ENCODE measurements around the gene MYOD1.

Gene MYOD1

DNA sequence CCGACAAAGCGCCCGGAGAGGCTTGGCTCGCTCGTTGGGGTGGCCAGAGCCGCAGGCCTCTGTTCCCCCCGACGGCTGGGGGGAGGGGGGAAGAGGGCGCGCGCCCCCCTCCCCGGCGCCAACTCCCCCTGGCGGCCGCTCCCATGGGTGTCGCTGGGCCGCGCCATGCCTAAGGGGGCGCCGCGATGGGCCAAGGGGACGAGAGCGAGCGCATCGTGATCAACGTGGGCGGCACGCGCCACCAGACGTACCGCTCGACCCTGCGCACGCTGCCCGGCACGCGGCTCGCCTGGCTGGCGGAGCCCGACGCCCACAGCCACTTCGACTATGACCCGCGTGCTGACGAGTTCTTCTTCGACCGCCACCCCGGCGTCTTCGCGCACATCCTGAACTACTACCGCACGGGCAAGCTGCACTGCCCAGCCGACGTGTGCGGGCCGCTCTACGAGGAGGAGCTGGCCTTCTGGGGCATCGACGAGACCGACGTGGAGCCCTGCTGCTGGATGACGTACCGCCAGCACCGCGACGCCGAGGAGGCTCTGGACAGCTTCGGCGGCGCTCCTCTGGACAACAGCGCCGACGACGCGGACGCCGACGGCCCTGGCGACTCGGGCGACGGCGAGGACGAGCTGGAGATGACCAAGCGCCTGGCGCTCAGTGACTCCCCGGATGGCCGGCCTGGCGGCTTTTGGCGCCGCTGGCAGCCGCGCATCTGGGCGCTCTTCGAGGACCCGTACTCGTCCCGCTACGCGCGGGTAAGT is 16.6 kb downstream of the MYOD1 start:
- no peak for DNase-seq

DNA sequence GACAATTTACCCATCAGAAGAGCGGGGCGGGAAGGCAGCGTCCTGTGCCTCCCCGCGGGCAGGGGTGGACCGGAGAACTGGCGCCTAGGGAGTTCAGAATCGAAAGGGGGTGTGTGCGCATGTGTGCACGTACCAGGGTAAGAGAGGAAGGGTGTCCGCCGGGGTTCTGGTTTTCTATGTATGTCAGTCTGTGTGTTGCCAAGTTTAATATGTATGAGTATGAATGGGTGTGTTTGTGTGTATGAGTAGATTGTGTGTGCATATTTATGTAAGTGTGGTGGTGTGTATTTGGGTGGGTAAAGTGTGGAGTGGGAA is 17.2 kb downstream of the MYOD1 start:
- DNase-seq = no peak

DNA sequence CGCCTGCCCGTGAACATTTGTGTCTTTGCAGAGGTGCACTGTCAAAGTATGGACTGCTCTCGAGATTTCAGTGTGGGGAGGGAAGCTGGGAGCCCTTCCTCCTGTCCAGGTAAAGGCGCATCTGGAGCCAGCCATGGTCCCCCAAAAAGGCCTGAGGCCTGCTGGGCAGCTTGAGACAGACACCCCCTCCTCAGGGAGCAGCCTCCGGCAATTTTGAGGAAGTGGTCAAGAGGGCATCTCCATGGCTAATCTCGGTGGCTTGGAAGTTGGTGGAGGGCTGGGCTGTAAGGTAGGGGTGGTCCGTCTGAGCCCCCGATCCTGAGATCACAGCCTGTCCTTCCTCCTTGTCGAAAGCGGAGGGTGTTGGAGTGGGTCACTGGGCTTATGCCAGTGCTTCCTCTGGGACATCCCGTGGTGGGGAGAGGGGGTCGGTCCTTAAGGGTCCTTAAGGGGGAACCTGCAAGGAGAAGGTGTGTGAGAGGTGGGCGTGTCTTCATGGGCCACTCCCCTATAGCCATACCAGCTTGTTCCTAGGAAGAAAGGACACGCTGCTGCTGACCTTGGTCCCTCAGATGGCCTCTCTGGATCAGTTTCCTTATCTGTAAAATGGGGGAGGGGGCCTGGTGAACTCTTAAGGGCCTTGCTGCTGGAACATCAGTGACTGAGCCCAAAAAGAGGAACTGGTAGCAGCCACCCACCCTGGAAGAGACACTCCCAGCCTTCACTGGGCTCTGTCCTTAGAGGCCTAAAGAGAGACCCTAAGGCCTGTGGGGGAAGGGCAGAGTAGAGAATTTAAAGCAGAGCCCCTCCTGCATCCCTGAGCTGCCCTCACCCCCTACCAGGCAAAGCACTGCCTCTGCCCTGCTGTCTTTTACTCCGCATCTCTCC is 17.8 kb downstream of the MYOD1 start:
- DNase-seq = no peak

DNA sequence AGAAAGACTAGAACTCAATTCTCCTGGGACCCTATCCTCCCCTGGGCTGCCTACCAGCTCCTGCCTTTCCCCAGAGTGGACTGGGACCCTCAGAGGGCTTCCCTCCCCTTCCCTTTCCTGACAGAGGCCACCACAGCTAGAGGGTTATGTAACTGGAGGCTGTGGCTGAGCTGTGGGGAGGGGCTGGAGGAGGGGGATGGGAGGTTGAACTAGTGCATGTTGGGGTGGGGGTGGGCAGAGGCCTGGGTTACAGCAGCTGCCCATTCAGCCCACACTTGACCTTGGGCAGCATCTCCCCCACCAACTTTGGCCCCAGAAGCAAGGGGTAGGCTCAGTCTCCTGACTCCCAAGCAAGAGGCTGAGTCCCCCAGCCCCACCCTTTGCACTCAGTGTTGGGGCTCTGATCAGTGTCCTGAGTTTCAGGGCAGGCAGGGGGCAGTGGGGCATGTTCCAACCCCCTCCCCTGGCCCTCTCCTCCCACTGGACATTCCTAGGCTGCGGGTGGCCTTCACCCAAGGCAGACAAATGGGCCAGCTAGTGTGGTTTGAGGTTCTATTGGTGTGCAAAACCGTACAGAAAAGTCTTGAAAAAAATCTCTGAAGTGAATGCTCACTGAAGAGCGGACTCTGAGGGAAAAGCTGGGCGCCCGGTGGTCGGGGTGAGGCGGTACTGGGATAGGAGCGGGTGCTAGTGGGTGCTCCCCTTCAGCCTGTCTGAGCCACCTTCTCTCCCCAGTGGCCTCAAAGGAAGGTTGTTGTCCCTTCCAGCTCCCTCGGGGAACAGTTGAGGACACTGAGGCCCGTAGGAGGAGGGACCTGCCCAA is 19.0 kb downstream of the MYOD1 start:
- DNase-seq = no peak

DNA sequence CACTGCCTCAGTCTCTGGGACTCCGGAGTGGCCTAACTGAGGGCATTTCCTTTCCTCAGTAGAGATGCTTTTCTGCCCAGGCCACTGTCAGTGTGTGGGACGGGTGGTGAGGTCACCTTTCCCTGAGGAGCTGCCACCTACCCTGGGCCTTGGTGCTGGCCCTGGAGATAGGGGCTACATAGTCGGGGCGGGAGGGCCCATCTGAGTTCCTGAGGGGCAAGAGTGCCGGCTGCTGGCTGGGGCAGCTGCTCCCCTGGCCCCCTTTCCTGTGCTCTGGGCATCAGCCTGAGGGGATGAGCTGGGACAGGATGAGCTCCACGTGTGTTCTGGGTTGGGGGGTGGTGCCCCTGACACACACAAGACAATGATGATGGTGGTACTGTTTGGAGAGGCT is 20.6 kb downstream of the MYOD1 start:
- no peak for DNase-seq

DNA sequence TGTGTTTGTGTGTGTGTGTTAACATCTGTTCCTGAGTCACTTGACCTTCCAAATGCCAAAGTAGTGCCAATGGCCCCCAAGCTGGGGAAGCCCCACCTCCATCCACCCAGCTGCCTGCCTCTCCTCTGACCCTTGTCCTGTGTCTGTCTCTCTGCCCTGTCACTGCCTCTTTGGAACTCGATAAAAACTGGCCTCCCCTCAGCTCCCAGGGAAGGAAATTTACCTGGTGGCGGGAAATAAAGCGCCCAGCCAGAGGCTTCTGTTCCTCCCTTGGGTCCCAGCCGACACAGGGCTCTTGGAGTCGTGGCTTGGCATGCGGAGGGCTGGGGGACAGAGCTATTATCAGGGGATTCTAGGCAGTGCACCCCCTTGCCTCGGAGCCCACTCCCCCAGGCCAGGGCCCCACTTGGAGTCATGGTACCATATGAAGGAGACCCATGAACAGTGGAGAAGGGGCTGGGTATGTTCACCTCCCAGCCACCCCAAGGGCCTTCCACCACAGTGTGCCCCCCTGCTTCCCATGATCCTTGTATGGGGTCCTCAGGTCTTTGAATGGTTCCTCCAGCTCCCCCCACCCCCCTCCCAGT is 21.4 kb downstream of the MYOD1 start:
- DNase-seq = no peak

DNA sequence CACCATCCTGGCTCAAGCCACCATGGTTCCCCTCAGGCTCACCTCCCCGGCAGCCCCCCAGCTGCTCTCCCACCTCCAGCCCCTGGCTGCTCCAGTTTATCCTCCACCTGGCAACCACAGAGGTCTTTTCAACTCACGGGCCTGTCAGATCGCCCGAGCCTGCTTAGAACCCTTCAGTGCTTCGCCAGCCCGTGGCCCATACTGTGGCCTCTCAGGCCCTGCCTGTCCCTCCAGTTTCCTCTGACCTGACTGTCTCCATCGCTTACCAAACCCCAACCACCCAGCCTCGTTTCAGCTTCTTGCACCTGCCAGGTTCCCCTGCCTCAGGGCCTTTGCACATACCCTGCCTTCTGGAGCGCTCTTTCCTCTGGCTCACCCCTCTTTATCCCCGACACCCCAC is 22.1 kb downstream of the MYOD1 start:
- no peak for DNase-seq

DNA sequence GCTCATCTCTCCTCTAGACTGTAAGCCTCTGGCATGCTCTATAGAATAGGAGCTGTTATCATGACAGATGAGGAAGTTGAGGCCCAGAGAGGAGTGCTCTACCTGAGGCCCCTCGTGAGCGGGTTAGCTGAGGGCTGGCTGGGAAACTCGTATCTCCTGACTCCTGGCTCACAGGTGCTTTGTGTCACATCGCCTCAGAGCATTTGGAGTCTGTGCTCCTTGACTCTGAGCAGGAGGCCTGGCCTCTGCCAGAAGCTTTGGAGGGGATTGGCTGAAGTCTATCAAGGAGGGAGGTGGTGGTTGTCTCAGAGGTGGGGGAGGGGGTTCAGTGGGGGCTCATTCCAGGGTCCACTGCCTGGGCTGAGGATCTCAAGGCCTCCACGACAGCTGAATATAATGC is 22.6 kb downstream of the MYOD1 start:
- no peak for DNase-seq

DNA sequence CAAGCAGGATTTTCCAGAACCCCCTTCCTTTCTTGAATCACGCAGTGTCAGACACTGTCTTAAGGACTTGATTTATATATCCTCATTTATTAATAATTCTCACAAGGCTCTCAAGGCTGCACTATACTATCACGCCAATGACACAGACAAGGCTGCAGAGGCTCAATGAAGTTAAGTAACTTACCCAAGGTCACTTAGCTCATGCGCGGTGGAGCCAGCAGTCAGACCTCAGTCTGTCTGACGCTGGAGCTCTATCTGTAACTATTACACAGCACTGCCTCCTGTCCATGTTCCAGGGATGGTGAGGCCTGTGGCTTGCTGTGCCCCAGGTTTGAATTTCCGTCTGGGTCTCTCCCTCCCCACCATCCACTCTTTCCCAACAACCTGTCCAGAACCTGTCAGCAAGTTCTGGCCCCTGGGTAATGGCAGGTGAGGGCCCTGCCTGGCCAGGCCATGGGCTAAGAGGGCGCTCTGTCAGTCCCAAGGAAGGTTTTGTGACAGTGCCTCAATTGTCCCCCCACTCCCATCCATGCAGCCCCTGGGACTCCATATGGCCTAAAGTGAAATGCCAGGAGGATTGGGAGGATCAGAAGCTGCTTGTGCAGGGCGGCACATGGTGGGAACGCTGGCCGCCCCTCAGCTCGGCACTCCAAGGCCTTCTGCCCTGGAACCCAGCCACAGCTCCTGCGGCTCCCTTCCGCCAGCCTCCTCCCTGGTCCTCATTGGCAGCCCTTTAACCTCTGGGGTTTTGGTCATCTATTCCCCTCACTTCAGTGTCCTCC is 23.8 kb downstream of the MYOD1 start:
- no peak for DNase-seq

DNA sequence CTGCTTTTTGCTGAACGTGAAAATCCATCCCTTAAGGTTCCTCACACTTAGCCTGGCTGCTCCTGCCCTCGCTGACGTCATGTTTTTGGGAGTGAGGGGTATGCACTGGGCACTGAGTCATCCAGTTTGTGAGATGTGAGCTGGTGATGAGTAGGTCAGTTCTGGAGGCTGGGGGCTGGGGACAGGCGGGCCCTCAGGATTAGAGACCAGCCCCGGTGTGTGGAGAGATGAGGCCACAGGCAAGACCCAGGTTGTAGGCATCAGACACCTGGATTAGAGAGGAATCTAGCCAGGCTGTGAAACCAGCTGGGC is 24.4 kb downstream of the MYOD1 start:
- no peak for DNase-seq

DNA sequence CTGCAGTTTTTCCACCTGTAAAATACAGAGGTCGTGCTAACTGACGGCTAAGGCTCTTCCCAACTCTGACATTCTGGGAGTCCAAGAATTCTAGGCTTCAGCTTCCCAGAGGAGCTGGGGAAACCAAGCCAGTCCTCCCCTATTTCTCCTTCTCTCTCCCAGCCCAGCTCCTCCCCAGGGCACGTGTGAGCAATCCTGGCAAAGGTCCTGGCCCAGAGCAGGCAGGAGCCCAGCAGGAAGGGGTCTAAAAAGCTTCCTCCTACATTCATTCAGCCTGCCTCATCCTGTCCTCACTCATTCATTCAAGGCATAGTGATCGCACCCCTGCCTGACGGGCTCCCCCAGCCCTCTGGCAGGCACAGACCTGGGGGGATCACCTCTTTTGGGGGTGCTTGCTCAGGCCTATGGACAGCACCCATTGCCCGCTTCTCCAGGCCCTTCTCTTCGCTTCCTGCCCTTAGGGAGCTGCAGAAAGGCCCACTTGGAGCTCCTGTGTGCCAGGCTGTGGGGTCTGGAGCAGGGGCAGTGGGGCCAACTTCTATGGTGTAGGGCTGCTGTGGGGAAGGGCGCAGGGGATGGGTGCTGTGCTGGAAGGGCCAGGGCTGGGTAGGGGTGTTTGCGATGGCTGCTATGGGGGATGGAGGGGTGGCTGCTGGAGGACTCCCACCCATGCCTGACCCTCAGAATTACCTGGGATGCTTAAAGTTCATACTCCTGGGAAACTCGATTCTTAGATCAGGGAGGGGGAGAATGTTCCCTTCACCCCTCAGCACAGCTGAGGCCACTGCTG is 25.0 kb downstream of the MYOD1 start:
- DNase-seq = no peak

DNA sequence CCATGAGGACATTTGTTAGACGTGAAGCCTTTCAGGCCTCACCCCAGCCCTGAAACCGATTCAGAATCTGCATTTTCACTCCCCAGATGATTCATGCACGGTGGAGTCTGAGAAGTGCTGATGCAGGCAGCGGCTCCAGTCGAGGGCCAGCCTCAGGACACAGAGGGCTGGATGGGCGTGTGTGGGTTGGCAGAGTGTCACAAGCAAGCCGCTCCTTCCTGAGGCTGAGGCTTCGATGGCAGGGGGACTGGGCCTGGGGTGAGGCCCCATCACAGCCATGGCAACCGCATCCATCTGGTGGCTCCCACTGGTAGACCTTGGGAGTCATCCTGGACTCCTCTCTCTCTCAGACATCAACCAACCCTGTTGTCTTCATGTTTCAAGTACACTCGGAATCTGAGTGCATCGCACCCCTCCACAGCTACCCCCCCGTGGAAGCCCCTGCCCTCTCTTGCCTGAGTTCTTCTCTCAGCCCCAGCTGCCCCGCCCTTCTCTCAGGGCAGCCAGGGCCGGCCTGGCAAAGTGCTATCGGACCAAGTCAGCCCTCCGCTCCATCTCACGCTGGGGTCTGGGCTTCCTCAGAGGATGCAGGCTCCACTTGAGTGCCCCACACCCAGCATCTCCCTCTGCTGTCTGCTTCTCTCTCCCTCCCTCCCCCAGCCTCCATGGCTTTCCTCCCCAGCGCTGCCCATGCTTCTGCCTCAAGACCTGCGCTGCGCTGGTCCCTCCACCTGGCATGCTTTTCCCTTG is 25.8 kb downstream of the MYOD1 start:
- no peak for DNase-seq

DNA sequence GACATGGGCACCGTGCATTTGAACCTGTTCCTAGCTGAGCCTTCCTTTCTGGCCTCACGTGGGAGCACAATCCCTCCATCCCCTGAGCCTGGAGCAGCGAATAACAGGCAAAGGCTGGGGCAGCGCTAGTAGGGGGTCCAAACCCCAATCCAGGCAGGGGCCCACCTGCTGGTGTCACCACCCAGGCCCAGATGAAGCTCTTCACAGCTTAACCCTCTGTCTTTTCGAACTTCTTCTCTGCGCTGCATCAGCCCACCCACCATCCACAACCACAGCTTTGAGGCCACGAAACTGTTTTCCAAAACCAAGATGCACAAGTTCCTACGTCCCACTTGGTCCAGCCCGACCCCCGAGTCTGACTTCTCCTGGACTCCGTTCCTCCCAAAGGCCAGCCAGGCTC is 26.7 kb downstream of the MYOD1 start:
- DNase-seq = no peak

DNA sequence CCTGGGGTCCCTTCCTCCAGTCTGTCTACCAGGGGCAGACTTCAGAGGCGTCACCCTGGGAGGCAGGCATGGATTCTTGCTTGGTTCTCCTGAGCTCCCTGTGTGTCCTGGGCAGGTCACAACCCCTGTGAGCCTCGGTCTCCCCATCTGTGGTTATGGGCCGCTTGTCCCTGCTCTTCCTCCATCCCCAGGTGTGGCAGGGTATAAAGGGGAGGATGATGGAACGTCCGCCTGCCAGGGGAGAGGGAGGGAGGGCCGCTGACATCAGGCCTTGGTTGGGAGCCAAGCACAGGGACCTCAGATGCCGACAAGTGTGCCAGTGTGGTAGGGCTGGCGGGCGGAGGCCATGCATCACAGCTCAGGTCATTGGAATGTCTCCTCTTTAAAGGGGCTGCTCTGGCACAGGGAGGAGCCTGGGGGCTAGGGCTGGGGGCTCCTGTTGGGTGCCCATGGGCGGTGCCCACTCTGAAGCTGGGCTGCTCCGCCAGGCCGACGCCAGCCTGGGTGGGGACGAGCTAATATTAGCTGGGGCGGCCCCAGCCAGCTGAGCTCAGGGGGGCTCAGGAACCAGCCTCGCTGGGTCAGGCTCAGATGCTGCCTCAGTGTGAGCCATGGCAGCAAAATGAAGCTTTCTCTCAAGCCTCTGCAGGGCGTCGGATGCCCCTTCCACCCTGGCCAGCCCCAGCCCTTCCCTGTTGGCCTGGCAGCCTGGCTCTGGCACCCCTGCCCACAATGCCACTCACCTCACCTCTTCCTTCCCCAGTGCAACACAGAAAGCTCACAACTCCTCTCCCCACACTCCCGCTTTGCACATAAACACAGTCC is 28.0 kb downstream of the MYOD1 start:
- no peak for DNase-seq

DNA sequence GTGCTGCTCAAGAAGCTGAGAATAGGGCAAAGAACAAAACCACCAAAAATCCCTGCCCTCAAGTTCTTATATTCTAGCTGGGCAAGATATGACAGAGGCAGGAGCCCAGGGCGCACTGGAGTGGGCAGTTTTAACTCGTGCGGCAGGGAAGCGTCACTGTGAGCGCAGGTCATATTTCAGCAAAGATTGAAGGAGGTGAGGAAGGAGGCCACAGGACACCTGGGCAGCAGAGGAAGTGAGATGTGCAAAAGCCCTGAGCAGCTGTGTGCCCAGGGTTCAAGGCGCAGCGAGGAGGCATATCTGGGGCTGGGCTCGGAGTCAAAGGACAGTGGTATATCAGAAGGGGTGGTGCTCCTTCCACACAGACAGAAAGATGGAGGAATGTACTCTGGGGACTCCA is 28.7 kb downstream of the MYOD1 start:
- DNase-seq = no peak

DNA sequence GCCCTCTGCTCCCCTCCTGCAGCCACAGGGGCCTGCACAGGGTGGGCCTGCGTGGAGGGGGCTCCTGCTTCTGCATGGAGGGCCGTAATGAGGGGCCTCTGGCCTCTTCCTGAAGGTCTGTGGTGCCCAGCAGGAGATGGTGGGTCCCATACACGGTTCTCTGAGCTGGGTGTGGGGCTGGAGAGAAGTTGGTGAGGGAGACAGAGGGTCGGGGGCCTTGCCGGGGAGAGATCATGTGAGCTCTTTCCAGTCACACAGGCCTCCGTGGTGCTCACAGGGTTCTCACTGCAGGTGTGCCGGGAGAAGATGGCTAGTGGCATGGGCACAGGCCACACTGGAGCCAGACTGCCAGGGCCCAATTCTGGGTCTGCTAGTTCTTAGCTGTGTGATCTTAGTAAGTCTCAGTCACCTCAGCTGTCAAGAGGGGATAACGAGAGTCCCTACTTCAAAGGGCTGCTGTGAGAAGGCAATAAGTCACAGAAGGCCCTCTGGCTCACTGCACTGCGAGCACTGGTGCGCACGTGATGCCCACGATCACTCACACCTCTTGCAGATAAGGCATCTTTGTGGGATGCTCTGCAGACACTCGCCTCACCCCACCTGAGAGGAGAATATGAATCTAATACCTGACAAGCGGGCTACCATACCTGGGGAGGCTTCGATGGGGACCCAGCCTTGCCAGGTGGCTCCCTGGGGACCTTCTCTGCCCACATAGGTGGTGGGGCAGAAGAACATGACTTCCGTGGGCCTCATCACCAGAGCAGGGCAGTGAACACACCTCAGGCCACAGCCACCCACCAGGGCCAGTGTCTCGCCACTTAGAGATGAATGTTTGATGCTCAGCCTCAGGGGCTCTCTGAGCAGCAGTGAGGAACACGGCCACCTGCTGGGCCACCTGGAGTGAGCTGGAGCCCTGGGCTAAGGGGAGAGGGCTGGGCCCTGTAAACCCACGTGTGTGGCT is 29.7 kb downstream of the MYOD1 start:
- DNase-seq = no peak

DNA sequence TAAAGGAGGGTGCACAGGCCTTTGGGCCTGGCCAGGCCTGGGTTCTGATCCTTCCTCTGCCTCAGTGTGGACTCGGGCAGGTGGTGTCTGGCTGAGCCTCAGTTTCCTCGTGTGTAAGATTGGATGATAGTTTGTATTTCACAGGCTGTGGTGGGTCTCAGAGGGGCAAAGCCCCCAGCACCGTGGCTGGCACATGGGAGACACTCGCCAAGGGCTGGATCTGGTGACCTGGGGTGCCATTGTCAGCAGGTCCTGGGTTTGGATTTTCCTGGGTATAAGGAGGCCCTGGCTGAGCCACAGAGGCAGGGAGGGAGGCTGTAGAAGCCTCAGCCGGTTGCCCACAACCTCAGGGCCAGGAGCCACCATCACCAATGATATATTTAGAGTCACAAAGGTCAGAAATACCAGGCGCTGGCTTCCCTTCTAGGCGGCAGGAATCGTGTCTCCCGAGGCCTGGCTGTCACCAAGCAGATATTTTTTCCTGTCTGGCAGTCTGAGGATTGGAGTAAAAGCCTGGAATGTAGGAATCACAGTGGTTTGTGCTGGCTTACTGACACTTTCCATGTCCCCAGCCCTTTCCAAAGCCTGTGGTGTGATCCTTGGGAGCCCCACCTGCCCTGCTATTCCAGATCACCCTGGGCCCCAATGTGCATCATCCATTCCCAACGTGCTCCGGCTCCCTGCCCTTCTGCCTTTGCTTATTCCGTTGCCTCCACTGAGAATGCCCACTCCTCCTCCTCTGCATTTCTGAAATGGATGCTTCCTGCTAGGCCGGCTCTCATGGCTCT is 30.8 kb downstream of the MYOD1 start:
- DNase-seq = no peak

DNA sequence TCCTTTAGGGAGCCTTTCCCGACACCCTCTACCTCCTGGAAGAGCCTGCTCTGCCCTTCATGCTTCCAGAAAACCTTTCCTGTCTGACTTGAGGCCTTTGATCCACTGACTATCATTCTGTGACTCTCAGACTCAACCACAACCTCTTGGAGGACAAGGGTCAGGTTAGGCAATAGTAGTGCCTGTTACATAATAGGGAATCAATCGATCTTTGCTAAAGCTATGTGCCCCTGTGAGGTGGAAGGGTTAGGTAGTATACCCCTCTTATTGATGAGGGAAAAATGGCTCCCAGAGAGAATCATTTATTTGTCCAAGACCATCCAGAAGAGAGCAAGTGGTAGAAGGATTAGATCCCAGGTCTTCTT is 31.4 kb downstream of the MYOD1 start:
- DNase-seq = no peak

Data from KG1 (cell line).